GM21825 (cell line): ENCODE data around the gene NME9.

Experiments used
- ATAC-seq: cut with Tn5 transposase; IDR thresholded peaks from one replicate; pipeline ENCODE4 v1.9.1; 2021; ENCODE audit warnings: mild to moderate bottlenecking, moderate library complexity; ENCODE audit not compliant: unreplicated experiment

Gene NME9

DNA sequence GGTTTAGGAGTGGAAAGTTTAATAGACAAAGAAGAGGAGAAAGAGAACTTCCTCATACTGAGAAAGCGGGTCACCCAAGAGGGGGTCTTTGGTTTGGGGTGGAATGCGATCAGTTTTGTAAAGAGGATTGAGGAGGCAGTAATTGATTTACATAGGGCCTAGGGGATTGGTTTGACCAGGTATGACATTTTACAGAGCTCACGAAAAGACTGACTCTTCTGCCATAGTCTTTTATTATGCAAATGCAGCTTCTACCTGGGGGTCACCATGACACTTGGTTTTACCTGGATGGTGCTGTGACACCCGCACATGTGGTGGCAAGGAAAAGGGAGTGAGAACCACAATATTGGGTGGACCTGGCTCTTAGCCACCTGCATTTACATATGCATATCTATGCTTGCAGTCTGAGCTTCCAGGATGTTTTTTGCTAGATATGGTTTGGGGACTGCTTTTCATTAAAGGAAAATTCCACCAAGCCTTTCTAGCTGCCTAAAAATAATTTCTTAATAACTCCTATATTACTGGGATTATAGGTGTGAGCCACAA, 6.9 kb upstream of the NME9 start:
- ATAC-seq: no peak

DNA sequence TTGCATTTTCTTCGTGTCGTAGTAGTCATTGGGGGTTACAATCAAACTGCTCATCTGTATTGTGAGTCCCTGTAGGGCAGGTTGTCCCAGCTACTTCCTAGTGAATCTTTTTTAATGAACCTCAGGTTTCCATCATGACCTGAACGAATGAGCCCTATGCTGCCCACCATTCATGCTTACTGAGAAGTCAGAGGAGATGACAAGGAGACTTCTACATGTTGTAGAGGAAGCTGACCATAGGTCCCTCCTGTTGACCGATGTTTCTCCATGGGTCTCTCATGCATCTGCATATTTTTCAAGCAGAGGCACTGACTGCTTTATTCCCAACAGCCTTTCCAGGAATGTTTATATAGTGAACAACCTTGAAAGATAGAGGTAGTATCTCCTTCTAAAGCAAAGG, 5.0 kb upstream of the NME9 start:
- no peak for ATAC-seq

DNA sequence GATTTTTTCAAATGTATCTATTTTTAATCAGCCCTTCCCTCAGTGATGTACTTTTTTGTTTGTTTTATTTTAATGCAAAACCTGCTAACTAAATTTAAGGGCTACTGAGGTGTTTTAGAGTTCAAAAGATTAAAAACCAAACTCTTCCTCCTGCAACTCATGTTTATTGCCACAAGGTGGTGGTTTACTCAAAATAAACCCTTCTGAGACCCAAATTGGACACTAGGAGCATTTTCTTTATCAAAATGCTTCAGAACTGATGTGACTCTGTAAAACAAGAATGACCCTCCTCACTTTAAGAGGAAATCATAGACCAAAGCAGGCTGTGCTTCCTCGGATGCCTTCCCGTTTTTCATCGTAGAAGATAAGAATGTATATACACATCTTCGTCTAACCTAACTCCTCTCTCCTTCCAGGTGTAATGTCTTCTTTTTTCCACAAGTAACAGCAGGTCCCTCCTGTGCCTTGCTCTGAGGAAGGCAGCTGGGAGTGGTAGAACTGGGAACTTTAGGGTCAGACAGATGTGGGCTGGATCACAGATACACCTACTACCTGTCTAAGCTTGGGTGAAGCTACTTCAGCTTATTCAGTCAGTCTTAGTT, 2.9 kb upstream of the NME9 start:
- no peak for ATAC-seq

DNA sequence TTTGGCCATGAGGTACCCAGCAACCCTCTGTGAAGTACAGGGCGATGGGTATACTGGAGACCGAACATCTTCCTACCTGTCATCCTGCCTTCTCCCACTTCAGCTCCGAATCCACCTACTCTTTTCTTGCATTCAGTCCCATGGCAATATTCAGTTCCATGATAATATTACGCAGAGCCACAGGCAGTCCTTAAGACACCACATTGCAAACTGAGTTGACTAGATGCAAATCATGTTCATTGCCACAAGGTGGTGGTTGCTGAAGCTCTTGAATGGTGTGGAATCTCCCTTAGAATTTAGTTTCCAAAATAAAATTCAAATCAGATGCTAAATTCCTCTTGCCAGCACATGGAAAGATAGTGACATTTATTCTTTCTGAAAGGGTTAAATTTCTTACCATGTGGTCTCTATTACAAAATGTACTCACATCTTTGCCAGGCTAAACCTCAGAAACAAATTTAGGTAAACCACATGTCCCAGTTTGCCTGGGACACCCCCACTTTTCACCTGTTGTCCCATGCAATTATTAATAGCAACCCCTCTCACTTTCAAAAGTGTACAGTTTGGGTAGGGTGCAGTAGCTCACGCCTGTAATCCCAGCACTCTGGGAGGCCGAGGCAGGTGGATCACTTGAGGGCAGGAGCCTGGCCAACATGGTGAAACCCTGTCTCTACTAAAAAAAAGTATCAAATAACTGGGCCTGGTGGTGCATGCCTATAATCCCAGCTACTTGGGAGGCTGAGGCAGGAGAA, 1.7 kb upstream of the NME9 start:
- no peak for ATAC-seq

DNA sequence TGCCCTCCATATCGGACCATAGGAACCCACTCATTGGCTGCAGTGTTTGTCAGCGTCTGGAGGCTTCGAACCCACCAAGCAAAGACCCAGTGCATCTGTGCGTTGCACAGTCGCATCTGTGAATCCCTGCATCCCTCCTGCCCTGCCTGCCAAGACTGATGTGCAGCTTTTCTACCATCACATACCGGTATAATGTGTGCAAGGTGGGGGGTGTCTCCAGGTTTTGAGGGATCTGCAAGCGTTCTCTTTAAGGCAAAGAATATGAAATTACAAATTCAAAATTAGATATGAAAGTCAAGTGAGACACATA, 288 bp upstream of the NME9 start:
- ATAC-seq: no peak

DNA sequence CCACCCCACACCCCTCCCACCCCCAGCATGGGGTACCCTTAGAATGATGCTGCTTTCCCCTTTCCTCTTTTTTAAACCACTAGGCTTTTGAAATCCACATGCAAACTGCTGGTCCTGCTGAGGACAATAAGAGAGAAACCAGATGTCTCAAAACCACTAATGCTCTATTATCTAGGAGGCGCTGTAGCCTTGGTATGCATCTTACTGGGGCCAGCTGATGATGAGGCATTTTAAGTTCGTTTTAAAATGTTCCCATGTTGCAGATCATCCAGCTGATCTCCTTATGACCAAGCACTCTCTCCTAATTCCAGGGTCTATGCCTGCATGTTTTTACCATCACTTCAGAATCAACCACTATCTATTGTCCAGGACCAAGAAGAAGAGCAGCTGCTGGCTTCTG, 1.3 kb downstream of the NME9 start:
- ATAC-seq: no peak

DNA sequence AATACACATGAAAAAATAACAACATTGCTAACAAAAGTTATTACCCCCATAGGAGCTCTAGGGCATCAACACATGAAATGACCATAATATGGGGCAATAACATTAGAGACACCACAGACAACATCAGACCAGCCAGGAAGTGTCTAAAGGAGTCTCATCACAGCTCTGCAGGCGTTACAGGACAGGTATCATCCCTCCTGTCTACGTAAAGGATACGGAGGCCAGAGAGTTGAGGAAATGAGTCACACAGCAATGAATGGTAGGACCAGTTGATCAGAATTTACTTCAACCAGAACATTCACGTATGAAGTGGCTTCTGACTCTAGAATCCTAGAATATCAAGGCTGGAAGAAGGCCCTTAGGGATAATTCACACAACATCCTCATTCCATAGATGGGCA, 1.8 kb downstream of the NME9 start:
- ATAC-seq: no peak

DNA sequence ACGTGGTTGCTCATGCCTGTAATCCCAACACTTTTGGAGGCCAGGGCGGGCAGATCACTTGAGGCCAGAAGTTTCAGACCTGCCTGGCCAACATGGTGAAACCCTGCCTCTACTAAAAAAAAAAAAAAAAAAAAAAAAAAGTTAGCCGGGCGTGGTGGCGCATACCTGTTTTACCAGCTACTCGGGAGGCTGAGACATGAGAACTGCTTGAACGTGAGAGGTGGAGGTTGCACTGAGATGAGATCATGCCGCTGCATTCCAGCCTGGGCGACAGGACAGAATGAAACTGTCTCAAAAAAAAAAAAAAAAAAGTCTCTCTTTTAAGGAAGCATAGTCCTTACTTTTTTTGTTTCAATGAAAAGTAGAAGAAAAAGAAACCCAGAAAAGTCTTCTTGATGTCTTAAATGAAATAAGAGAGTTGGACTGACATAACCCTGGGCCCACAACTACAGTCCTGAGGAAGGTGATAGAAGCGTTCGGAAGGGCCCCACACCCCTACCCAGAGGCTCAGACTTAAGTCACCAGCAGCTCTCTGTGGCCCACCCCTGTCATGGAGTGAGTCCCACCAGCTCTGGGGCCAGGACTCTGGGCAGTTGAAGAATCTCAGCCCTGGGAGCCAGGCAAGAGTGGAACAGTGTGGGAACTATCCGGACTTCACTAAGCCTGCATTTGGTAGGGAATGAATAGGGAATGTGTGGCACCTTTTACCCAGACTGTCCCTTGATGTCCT, 2.6 kb downstream of the NME9 start:
- no peak for ATAC-seq

DNA sequence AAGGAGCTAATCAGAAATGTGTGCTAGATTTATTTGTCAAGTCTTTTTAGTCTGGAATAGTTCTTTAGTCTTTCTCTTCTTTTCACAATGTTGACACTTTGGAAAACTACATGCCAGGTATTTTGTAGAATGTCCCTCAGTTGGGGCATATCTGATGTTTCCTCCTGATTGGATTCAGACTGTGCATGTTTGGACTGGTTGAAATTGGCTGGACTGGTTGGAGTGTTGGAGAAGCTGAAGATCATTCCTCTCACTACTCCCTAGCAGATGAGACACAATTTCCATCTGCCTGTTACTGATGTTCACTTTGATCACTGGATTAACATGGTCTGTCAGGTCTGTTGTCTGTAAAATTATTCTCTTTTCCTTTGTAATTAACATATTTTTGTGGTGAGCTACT, 3.7 kb downstream of the NME9 start:
- ATAC-seq: no peak

DNA sequence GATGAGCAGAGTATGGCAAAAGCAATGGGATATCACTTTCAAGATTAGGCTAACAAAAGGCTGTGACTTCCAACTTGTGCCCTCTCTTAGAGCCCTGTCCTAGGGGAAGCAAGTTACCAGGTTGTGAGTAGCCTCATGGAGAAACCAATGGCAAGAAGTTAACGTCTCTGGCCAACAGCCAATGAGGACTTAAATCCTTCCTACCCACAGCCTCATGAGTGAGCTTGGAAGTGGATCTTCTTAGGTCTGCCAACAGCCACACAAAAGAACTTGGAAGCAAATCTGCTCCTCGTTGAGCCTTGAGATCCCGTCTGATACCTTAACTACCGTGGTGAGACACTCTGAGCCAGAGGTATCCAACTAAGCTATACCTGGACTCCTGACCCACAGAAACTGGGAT, 5.7 kb downstream of the NME9 start:
- ATAC-seq: no peak

DNA sequence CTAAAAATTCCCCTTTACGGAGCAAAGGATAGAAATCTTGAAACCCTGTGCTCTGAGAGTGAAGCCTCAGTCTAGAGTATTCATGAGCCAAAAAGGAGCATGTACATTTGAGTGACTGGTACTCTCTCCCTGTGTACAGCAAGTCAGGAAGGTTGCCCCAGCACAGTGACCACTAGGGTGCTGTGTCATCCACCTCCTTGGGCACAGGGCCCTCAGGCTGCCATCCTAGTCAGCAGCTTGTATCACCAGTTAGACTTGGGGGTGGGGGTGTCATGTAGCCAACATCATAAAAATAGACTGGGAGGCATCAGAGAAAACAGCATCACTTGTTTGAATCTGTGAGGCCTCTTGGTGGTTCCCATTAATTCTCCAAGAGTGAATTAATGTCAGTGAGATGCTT, 12.0 kb downstream of the NME9 start:
- no peak for ATAC-seq

DNA sequence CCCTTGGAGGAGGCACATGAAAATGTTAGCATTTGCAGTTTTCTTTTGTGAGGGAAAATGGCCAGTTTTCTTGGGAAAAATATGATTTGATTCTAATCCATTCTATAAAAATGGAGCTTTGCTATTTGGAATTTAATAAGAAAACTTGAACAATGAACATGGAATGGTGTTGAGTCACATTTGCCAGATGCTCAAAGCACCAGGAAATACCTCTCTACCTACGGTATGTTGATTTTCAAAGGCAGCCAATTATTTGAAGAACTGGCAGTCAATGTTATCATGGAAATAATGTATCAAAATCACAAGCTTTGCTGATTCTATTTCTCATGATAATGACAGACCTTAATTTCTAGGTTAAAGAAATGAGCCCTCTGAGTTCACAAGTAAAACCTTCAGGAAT, 14.9 kb downstream of the NME9 start:
- ATAC-seq: no peak

DNA sequence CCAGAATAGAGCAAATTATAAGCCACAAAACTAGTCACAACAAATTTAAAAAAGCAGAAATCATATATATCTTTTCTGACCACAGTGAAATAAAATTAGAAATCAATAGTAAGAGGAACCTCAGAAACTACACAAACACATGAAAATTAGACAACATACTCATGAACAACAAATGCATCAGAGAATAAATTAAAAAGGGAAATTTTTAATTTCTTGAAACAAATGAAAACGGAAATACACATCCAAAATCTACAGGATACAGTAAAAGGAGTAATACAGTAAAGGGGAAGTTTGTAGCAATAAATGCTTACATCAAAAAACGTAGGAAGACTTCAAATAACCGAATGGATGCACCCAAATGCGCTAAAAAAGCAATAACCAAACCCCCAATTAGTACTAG, 19.2 kb downstream of the NME9 start:
- ATAC-seq: no peak

DNA sequence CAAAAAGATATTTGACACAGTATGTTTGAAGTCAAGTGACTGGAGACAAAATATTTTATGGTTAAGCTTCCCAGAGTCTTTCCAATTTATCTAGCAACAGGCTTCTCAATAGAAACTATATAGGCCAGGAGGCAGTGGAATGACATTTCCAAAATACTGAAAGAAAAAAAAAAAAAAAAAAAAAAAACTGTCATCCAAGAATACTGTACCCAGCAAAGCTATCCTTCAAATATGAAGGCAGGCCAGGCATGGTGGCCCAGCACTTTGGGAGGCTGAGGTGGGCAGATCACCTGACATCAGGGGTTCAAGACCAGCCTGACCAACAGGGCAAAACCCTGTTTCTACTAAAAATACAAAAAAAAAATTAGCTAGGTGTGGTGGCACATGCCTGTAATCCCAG, 20.9 kb downstream of the NME9 start:
- ATAC-seq: no peak

DNA sequence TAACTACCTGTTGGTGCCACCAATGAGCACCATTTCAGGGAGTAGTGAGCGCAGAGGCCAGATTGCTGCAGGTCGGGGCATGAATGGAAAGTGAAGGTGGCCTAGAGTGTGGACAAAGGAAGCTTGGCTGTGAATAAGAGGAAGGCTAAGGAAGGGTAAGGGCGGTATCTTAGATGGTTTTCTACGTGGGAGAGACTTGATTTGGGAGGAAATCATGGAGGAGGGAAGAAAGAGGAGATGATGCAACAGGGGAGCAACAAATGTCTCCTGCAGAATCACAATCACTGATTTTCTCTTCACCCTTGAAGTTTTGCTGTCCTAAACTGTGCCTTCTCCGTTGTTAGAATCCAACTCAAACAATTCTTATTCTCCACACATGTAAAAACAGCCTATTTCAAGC, 21.8 kb downstream of the NME9 start:
- ATAC-seq: no peak

DNA sequence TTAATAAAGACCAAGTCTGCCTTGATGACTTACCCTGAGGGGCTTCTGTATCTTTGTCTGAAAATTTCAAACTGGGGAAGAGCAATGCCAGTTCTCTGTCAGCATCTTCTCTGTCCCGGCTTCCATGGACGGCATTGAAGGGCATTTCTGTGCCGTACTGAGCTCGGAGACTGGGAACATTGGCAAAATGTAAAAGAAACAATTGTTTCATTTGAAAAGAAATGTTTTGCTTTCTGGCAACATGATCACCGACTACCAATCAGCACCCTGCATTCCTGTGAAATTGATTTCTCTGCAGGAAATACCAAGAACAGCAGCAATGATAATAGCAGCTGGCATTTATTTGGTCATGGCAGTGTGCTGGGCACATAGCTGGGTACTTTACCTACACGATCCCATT, 26.2 kb downstream of the NME9 start:
- no peak for ATAC-seq

DNA sequence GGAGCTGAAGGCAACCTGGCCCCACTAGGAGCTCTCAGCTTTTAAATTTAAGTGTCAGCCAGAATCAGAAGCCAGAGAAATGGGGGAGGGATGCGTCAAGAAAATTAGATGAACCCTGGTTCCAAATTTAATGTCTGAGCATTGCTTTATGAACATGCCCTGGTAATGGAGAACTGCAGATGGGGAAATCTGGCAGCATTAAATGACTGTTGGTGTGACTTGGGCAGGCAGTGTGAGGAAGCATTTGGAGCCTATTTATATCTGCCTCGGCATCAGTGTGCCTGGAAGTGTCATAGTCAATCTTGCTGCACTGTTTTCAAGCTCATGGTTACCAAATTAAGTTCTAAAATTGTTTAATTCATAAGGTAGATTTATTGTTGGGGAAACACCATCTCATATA, 29.0 kb downstream of the NME9 start:
- ATAC-seq: no peak

DNA sequence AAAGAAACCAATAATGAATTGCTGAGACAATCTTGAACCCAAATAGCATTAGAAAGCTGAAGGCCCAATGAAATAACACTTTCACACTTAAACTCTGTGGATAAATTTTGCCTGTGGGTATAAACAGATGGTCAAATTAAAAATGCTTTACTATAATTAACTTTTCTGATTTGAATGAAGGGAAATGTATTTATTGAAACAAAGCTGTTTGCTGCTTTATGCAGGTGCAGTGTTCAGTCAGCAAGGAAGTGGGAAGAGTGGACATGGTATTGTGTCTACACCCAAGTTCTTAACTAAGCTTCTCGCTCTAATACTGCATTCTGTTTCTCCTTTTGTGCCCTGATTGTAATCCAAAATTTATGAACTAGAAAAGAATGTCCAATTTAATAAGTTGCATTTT, 31.8 kb downstream of the NME9 start:
- no peak for ATAC-seq

DNA sequence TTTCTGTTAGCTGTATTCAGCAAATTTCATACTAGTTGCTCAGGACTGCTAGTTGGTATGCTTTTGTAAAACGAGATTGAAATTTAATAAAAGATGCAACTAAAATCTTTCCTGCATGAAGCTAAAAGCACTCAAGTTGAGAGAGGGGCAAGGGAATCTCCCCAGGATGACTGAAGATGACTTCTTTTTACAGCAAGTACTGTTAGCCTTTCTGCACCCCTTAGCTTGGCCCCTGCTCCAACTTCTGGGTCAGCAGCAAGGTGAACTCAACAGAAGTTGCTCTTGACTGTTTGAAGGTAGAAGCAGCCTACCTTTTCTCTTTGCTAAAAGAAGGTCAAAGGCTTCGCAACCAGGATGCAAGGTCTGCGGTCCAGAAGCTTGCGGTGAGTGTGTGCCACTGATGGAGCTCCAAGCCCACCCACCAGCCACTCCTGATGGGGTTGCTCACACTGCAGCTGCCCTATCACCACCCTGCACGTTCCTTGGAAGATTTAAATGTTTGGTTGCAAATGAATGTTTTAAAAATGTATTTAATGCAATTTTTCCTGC, 32.5 kb downstream of the NME9 start:
- no peak for ATAC-seq

DNA sequence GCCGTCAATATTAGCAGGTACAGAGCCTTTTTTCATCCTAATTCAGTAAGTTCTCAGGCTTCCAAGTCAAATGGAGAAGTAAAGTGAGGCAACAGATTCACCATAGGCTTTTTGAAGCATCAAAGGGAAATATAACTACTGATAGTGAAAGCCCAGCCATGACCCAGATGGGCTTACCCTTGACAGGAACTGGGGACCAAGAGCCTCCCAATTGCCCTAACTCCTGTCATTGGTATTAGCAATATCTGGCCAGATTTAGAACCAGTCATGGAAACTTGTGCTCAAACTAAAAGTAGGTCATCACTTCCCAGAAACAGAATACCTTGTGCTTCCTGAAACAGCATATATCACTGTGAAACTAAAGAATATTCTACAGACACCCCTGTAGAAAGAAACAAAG, 33.0 kb downstream of the NME9 start:
- ATAC-seq: no peak

DNA sequence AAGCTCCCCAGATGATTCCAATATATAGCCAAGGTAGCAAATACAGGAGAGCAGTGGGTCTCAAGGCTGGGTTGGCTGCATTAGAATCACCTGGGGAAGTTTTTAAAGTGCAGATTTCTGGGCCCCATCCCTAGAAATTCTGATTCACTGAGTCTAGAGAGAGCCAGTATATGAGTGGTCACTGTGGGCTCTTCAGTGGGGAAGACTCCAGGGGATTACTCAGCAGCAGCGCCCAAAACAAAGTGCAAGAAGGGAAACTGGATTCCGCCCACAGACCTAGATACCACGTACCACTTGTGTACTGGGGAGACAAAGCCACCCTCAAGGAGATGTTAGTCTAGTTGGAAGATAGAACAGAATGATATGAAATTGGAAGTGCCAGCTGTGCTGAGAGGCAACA, 40.0 kb downstream of the NME9 start:
- no peak for ATAC-seq

DNA sequence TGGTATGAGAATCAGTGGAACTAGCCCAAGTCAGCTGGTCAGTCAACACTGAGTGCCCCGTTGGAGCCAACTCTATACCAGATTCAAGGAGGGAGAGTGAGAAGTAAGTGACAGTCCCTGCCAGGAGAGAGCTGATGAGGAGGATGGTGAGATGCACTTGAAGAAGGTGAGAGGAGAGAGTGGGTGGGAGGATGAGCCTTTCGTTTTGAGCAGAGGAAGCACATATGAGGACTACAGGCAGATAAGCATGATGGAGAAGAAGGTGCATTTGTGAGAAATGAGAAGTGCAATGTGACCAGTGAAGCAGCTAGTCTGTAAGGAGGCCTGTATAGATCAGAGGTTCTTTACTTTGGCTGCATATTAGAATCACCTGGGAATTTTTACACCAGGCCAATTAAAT, 40.4 kb downstream of the NME9 start:
- ATAC-seq: no peak
